GM21786 (cell line): Measurements from ENCODE around the gene IL12RB2.
"Not testable (repeated sequence)": the region's sequence is repeated elsewhere in the genome, so short reads cannot be mapped to it uniquely, and the experiment has no call there.

Source experiments
- ATAC-seq: cut with Tn5 transposase; IDR thresholded peaks from one replicate; pipeline ENCODE4 v1.9.1; 2021; ENCODE audit not compliant: unreplicated experiment

Gene IL12RB2

GRCh38 chr1:67393737-67394136, 86.1 kb downstream of the IL12RB2 start:
- ATAC-seq, result no peak

- ATAC-seq, result no peak
Observed at GRCh38 chr1:67394548-67394947, 86.9 kb downstream of the IL12RB2 start.

- ATAC-seq, result no peak
Observed at GRCh38 chr1:67399199-67399993, 91.7 kb downstream of the IL12RB2 start.

GRCh38 chr1:67400029-67400786, 92.5 kb downstream of the IL12RB2 start:
- not testable (repeated sequence) for ATAC-seq

GRCh38 chr1:67401443-67401842, 93.8 kb downstream of the IL12RB2 start:
- no peak for ATAC-seq

GRCh38 chr1:67404212-67404620, 96.5 kb downstream of the IL12RB2 start:
- ATAC-seq, result no peak

- no peak for ATAC-seq
Observed at GRCh38 chr1:67405473-67406245, 98.0 kb downstream of the IL12RB2 start.

GRCh38 chr1:67407498-67407897, 99.8 kb downstream of the IL12RB2 start:
- no peak for ATAC-seq

- no peak for ATAC-seq
Observed at GRCh38 chr1:67408148-67408547, 100.5 kb downstream of the IL12RB2 start.

- not testable (repeated sequence) for ATAC-seq
Observed at GRCh38 chr1:67413101-67413500, 105.4 kb downstream of the IL12RB2 start.

- ATAC-seq, result no peak
Observed at GRCh38 chr1:67414574-67414973, 106.9 kb downstream of the IL12RB2 start.

GRCh38 chr1:67415041-67415440, 107.4 kb downstream of the IL12RB2 start:
- ATAC-seq, result no peak

- not testable (repeated sequence) for ATAC-seq
Observed at GRCh38 chr1:67417733-67418132, 110.1 kb downstream of the IL12RB2 start.

- no peak for ATAC-seq
Observed at GRCh38 chr1:67418839-67419586, 111.3 kb downstream of the IL12RB2 start.

- no peak for ATAC-seq
Observed at GRCh38 chr1:67420835-67421492, 113.3 kb downstream of the IL12RB2 start.

GRCh38 chr1:67427465-67427864, 119.8 kb downstream of the IL12RB2 start:
- ATAC-seq, result no peak

- ATAC-seq, result no peak
Observed at GRCh38 chr1:67427947-67428346, 120.3 kb downstream of the IL12RB2 start.

- no peak for ATAC-seq
Observed at GRCh38 chr1:67429011-67429527, 121.4 kb downstream of the IL12RB2 start.

- peak; percentile 0 for ATAC-seq
Observed at GRCh38 chr1:67429528-67430357, 122.1 kb downstream of the IL12RB2 start.
